Natural killer cell (primary cell): ENCODE measurements around the gene PATE1. TPM values are rescaled to one million over a fixed set of nuclear protein-coding genes. Genes with fewer than 3 reads are reported as not detected.

Experiments
- ATAC-seq, 3 donors: fragments of 150-1000 bp in 2 of 3; fragments of 200-7000 bp in 1 of 3; cut with Tn5 transposase; 1 replicate in 1 of 3; 2 replicates in 2 of 3; pipeline ENCODE4 v1.10.0; 2021; ENCODE audit warnings: mild to moderate bottlenecking in 2 of 3, moderate library complexity in 2 of 3
- DNase-seq, 2 donors: peaks; one replicate each; pipeline versions ENCODE4 v3.0.0 to v3.0.0-alpha.2; 2013 to 2021; ENCODE audit warnings: mixed read lengths in 1 of 2
- H3K27ac ChIP-seq: one replicate; pipeline ENCODE4 v1.5.1; 2013; ENCODE audit warnings: mild to moderate bottlenecking, low read length
- H3K27me3 ChIP-seq: one replicate; pipeline ENCODE4 v1.6.1; 2013; ENCODE audit warnings: low read length; ENCODE audit not compliant: control insufficient read depth, insufficient read depth
- H3K36me3 ChIP-seq: one replicate; pipeline ENCODE4 v1.6.1; 2013; ENCODE audit warnings: low read length; ENCODE audit not compliant: control insufficient read depth, insufficient read depth
- H3K4me1 ChIP-seq: one replicate; pipeline ENCODE4 v1.6.1; 2013; ENCODE audit warnings: low read length; ENCODE audit not compliant: control insufficient read depth, insufficient read depth
- H3K4me3 ChIP-seq: one replicate; pipeline ENCODE4 v1.5.1; 2013; ENCODE audit warnings: low read length
- H3K9me3 ChIP-seq: one replicate; pipeline ENCODE4 v1.6.1; 2013; ENCODE audit warnings: low read length; ENCODE audit not compliant: control insufficient read depth, insufficient read depth
- H3K27ac Mint-ChIP-seq, 2 donors: one replicate each; pipeline ENCODE4 v1.8.0; 2022; ENCODE audit warnings: mild to moderate bottlenecking in 2 of 2, mixed read lengths in 2 of 2, moderate library complexity in 1 of 2
- H3K27me3 Mint-ChIP-seq, 2 donors: one replicate each; pipeline ENCODE4 v1.8.0; 2022; ENCODE audit warnings: low read depth in 2 of 2, mixed read lengths in 2 of 2
- H3K36me3 Mint-ChIP-seq: one replicate; pipeline ENCODE4 v1.8.0; 2022; ENCODE audit warnings: mixed read lengths
- H3K4me1 Mint-ChIP-seq, 2 donors: one replicate each; pipeline ENCODE4 v1.8.0; 2022; ENCODE audit warnings: mixed read lengths in 2 of 2
- H3K4me3 Mint-ChIP-seq: one replicate; pipeline ENCODE4 v1.8.0; 2022; ENCODE audit warnings: mild to moderate bottlenecking, moderate library complexity, mixed read lengths
- H3K9me3 Mint-ChIP-seq, 2 donors: one replicate each; pipeline ENCODE4 v1.8.0; 2022; ENCODE audit warnings: mixed read lengths in 2 of 2
- CTCF ChIP-seq: fragments of 200-600 bp; IDR thresholded peaks from one replicate; pipeline ENCODE4 v1.8.0; 2022; ENCODE audit warnings: antibody characterized with exemption
- WGBS: methylation state at CpG from one replicate; pipeline ENCODE4 v1.1.7; 2013; ENCODE audit warnings: missing lambda C conversion rate; ENCODE audit not compliant: insufficient coverage; 5-methylcytosine and 5-hydroxymethylcytosine counted together
- intact Hi-C: fragments of 100-400 bp; cut with micrococcal nuclease; formaldehyde crosslinking; loops from one replicate; pipeline ENCODE4 v1.14.2; 2022
- total RNA-seq, 4 donors: library from RNA; stranded (reverse); fragments of 120-200 nt in 1 of 4; gene quantifications; one replicate each; pipeline versions ENCODE4 v1.2.3 to v1.2.4, GENCODE V29; 2013 to 2022

PATE1 gene
- total RNA-seq, 3 donors from 2014 or later (not counting 1 experiment from before 2014, with no cell fraction given), result not detected

GRCh38 chr11:125763483-125763882 is 17.4 kb downstream of the PATE1 start:
- 89% methylated on average over 1 of the region's 2 CpGs for WGBS
- intact Hi-C loops, result no loop called here
- Mint-ChIP-seq H3K36me3 (no peaks in the 10 kb centered on the region), H3K4me3 (no peak overlapping the region), H3K9me3 (peaks cover 0 to 2% of the 10 kb centered on the region in 2 donors), H3K27me3 (peaks cover 18 to 26% of the 10 kb centered on the region in 2 donors), H3K27ac (no peak overlapping the region), H3K4me1 (no peaks in the 10 kb centered on the region)
- H3K27me3 ChIP-seq, result no peaks in the 10 kb centered on the region
- DNase-seq (no peak), ATAC-seq (no peak)
- TF ChIP-seq CTCF, result no peak
- H3K4me3 ChIP-seq, result no peak overlapping the region
- H3K9me3 ChIP-seq, result no peaks in the 10 kb centered on the region
- H3K36me3 ChIP-seq, result no peaks in the 10 kb centered on the region
- H3K4me1 ChIP-seq, result no peaks in the 10 kb centered on the region
- H3K27ac ChIP-seq, result no peak overlapping the region

GRCh38 chr11:125766251-125766650 is 20.2 kb downstream of the PATE1 start:
- no peak for TF ChIP-seq CTCF
- H3K4me3 Mint-ChIP-seq, result no peak overlapping the region
- intact Hi-C loops, result no loop called here
- WGBS, result 75% methylated on average over 1 of the region's 1 CpG
- no peak for DNase-seq
- peaks cover 13 to 38% of the 10 kb centered on the region in 2 donors for H3K27me3 Mint-ChIP-seq
- H3K4me3 ChIP-seq, result no peak overlapping the region
- H3K9me3 ChIP-seq, result no peaks in the 10 kb centered on the region
- ATAC-seq, result no peak
- H3K36me3 Mint-ChIP-seq, result no peaks in the 10 kb centered on the region
- H3K4me1 Mint-ChIP-seq, result no peaks in the 10 kb centered on the region
- H3K27ac ChIP-seq, result no peak overlapping the region
- H3K4me1 ChIP-seq, result no peaks in the 10 kb centered on the region
- no peaks in the 10 kb centered on the region for H3K27me3 ChIP-seq
- no peak overlapping the region for H3K27ac Mint-ChIP-seq
- H3K9me3 Mint-ChIP-seq, result no peaks in the 10 kb centered on the region
- no peaks in the 10 kb centered on the region for H3K36me3 ChIP-seq

- H3K27me3 Mint-ChIP-seq, result peaks cover 16 to 45% of the 10 kb centered on the region in 2 donors
- H3K27ac ChIP-seq, result no peak overlapping the region
- H3K9me3 ChIP-seq, result no peaks in the 10 kb centered on the region
- 70% methylated on average over 9 of the region's 10 CpGs for WGBS
- H3K9me3 Mint-ChIP-seq, result no peaks in the 10 kb centered on the region
- no peaks in the 10 kb centered on the region for H3K36me3 ChIP-seq
- DNase-seq (no peak), ATAC-seq (no peak)
- no peaks in the 10 kb centered on the region for H3K4me1 ChIP-seq
- no peak overlapping the region for H3K4me3 ChIP-seq
- intact Hi-C loops, result no loop called here
- H3K4me3 Mint-ChIP-seq, result no peak overlapping the region
- H3K27me3 ChIP-seq, result no peaks in the 10 kb centered on the region
- no peaks in the 10 kb centered on the region for H3K4me1 Mint-ChIP-seq
- no peak overlapping the region for H3K27ac Mint-ChIP-seq
- H3K36me3 Mint-ChIP-seq, result no peaks in the 10 kb centered on the region
- TF ChIP-seq CTCF, result no peak
Observed at GRCh38 chr11:125768336-125769046, 22.4 kb downstream of the PATE1 start.

- H3K27me3 ChIP-seq, result no peaks in the 10 kb centered on the region
- no peaks in the 10 kb centered on the region for H3K9me3 ChIP-seq
- Mint-ChIP-seq H3K9me3 (no peaks in the 10 kb centered on the region), H3K27me3 (peaks cover 16 to 33% of the 10 kb centered on the region in 2 donors), H3K4me3 (no peak overlapping the region), H3K27ac (no peak overlapping the region), H3K4me1 (no peaks in the 10 kb centered on the region), H3K36me3 (no peaks in the 10 kb centered on the region)
- no peaks in the 10 kb centered on the region for H3K36me3 ChIP-seq
- no peak for DNase-seq
- WGBS, result 79% methylated on average over 2 of the region's 2 CpGs
- no peak overlapping the region for H3K4me3 ChIP-seq
- no peaks in the 10 kb centered on the region for H3K4me1 ChIP-seq
- H3K27ac ChIP-seq, result no peak overlapping the region
- intact Hi-C loops, result no loop called here
- TF ChIP-seq CTCF, result no peak
- ATAC-seq, result no peak
Observed at GRCh38 chr11:125770583-125770982, 24.5 kb downstream of the PATE1 start.
